Stimulated activated CD8-positive, alpha-beta memory T cell treated with anti-CD3 and anti-CD28 coated beads, Interleukin-7, amount 100 ng/mL, for 1 hour (primary cell): ENCODE measurements around the gene PRKD2.

ENCODE experiments used
- DNase-seq, 2 donors: peaks; one replicate each; pipeline ENCODE4 v3.0.0-alpha.2; 2020; ENCODE audit warnings: low read depth in 2 of 2

The PRKD2 gene

GRCh38 chr19:46710687-46711086 is 6.2 kb downstream of the PRKD2 start:
- DNase-seq = no peak

GRCh38 chr19:46704379-46705076 is 12.4 kb downstream of the PRKD2 start:
- DNase-seq = peak; percentile 83 to 90

GRCh38 chr19:46700704-46701103 is 16.2 kb downstream of the PRKD2 start:
- no peak for DNase-seq

- no peak for DNase-seq
Observed at GRCh38 chr19:46698395-46699321, 18.3 kb downstream of the PRKD2 start.

- no peak for DNase-seq
Observed at GRCh38 chr19:46697204-46697960, 19.5 kb downstream of the PRKD2 start.

GRCh38 chr19:46696866-46697203 is 20.1 kb downstream of the PRKD2 start:
- DNase-seq = no peak

- DNase-seq = no peak
Observed at GRCh38 chr19:46696052-46696451, 20.9 kb downstream of the PRKD2 start.

- DNase-seq = no peak
Observed at GRCh38 chr19:46693760-46694159, 23.2 kb downstream of the PRKD2 start.

- DNase-seq = no peak
Observed at GRCh38 chr19:46692918-46693722, 23.8 kb downstream of the PRKD2 start.

GRCh38 chr19:46691948-46692347 is 25.0 kb downstream of the PRKD2 start:
- DNase-seq = no peak

GRCh38 chr19:46691104-46691503 is 25.8 kb downstream of the PRKD2 start:
- no peak for DNase-seq

GRCh38 chr19:46689358-46689757 is 27.6 kb downstream of the PRKD2 start:
- no peak for DNase-seq

GRCh38 chr19:46687438-46688145 is 29.3 kb downstream of the PRKD2 start:
- no peak for DNase-seq

- no peak for DNase-seq
Observed at GRCh38 chr19:46685189-46685588, 31.7 kb downstream of the PRKD2 start.

- peak in 1 of 2 donors; percentile 38 for DNase-seq
Observed at GRCh38 chr19:46678110-46678732, 38.7 kb downstream of the PRKD2 start.

- DNase-seq = no peak
Observed at GRCh38 chr19:46674416-46675178, 42.3 kb downstream of the PRKD2 start.

- DNase-seq = no peak
Observed at GRCh38 chr19:46670813-46671212, 46.1 kb downstream of the PRKD2 start.

- no peak for DNase-seq
Observed at GRCh38 chr19:46668662-46669061, 48.3 kb downstream of the PRKD2 start.

GRCh38 chr19:46665072-46665471 is 51.8 kb downstream of the PRKD2 start:
- DNase-seq = no peak
